Measurements from ENCODE around the gene CADM1.

Gene CADM1

DNA sequence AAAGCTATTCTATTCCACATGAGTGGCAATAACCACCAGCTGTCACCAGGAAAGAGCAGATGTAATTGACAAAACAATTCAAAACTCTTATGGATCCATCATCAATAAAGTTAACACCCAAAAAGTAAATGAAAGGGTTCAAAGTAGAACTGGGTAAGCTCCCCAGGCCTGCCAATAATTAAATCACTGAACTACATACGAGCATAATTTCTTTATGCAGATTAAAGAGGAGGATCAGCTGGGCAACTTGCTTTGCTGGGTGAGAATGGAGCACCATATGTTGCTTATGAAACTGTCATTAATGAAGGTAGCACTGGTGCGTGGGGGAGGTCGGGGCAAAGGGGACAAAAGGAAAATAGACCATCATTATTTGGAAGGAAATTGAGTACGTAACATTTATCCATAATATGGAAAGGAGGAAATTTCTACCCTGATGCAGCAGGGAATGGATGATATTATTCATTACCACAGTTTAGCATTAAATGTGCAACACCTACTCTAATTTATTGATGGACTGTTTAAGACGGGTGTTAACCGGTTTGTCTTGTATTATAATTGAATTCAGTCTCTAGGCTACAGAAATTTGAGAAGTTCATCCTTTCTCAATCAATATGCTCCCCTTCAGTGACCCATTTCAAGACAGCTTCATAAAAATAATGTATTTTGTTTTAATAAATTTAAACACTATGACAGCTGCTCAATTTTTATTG is 315.9 kb downstream of the CADM1 start:
- DNase-seq = no peak
- no peak for TF ChIP-seq POLR2A (IDR thresholded peaks at IDR 0.05; ENCODE audit: low read length)
- no peak for TF ChIP-seq GATA1 (IDR thresholded peaks at IDR 0.05; ENCODE audit: low read depth, low read length)

DNA sequence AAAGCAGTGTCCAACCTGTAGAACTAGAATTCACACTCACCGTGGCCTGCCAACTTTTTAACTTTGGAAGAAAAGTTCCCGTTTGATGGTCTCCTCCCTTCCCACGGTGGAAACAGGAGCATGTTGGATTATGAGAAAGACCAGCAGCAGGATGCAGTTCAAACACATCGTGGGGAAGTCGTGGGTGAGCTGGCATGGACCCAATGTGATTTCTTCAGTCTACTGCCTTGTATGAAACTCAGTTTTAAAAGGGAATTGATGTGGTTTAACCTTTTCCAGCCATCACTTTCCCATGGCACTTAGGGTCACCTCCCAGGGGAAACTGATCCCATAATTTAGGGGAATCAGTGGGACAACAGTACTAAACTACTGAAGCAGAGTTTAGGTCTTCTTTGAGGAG is 318.3 kb downstream of the CADM1 start:
- TF ChIP-seq POLR2A (IDR thresholded peaks at IDR 0.05; ENCODE audit: low read length) = no peak
- TF ChIP-seq GATA1 (IDR thresholded peaks at IDR 0.05; ENCODE audit: low read depth, low read length) = no peak
- DNase-seq = no peak

- no peak for DNase-seq
- TF ChIP-seq GATA1 (IDR thresholded peaks at IDR 0.05; ENCODE audit: low read depth, low read length) (no peak), POLR2A (IDR thresholded peaks at IDR 0.05; ENCODE audit: low read length) (no peak)
Measured at GRCh38 chr11:115185507-115185906, 318.7 kb downstream of the CADM1 start.

- TF ChIP-seq POLR2A (IDR thresholded peaks at IDR 0.05; ENCODE audit: low read length) = no peak
- TF ChIP-seq GATA1 (IDR thresholded peaks at IDR 0.05; ENCODE audit: low read depth, low read length) = no peak
- DNase-seq = no peak
Measured at GRCh38 chr11:115184901-115185300, 319.3 kb downstream of the CADM1 start.

GRCh38 chr11:115183830-115184229 is 320.4 kb downstream of the CADM1 start:
- TF ChIP-seq POLR2A (IDR thresholded peaks at IDR 0.05; ENCODE audit: low read length) = no peak
- TF ChIP-seq GATA1 (IDR thresholded peaks at IDR 0.05; ENCODE audit: low read depth, low read length) = no peak
- no peak for DNase-seq

DNA sequence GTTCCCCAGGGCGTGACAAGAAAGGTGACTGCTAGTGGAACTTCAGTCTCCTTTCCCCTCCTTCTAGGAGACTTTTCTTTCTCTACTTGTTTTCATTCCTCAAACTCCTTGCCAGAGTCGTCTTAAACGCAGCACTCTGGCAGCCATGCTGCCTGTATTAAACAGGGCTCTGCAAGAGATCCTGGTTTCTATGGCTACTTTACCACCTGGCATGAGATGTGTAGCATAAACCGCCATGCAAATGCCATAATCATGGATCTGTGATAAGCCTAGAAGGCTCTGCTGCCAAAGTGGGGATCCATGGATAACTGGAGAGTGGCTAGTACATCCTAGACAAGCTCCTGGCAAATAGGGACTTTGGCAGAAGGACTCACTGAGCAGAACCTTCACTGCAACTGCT is 321.1 kb downstream of the CADM1 start:
- TF ChIP-seq POLR2A (IDR thresholded peaks at IDR 0.05; ENCODE audit: low read length) = no peak
- no peak for TF ChIP-seq GATA1 (IDR thresholded peaks at IDR 0.05; ENCODE audit: low read depth, low read length)
- DNase-seq = no peak

DNA sequence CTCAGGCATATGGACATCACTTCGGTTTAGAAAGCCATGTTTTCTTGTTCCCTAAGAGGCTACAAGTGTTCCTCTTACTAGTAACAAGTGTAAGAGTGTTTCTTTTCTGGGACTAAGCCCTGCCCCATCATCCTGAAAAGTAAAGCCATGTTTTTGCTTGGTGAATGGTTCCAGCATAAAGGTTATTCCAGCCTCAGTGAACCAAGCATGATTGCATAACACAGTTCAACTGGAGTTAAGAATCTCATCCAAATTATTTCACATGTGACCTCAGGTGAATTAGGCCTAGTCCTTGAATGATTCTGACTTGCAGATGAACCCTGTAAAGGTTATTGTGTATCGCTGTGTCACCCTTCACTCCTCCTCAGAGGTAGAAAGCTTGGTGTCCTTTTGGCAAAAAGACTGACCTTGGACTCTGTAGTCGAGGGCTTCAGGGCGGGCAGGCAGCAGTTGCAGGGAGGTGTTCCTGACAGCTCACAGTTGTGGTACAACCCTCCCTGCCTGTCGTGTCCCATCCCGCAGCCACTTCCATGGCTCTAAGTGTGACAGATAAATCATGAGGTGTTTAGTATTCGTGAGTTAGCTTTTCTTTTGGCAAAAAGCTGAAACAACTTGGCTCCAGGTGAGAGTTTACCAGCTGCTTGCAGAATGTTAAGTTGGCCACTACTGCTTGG is 321.8 kb downstream of the CADM1 start:
- TF ChIP-seq POLR2A (IDR thresholded peaks at IDR 0.05; ENCODE audit: low read length) (no peak), GATA1 (IDR thresholded peaks at IDR 0.05; ENCODE audit: low read depth, low read length) (no peak)
- no peak for DNase-seq

- no peak for TF ChIP-seq POLR2A (IDR thresholded peaks at IDR 0.05; ENCODE audit: low read length)
- no peak for TF ChIP-seq GATA1 (IDR thresholded peaks at IDR 0.05; ENCODE audit: low read depth, low read length)
- no peak for DNase-seq
Measured at GRCh38 chr11:115181538-115181937, 322.7 kb downstream of the CADM1 start.

DNA sequence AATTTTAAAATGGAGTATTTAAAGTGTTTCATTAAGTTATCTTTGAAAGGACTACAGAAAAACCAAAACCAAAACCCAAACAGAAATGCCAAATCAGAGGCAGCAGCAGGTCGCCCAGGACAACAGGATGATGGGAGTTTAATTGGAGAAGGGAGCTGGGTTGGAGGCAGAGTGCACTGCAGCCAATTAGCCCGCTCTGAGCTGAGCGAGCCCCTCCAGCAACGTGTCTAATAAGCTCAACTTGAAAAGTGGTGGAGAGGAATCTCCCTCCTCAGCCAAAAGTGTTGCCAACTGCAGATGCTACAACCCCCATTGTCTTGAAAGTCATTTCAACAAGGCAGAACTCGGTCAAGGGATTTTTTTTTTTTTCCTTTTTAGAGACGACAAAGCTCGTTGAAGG is 323.9 kb downstream of the CADM1 start:
- no peak for TF ChIP-seq POLR2A (IDR thresholded peaks at IDR 0.05; ENCODE audit: low read length)
- no peak for DNase-seq

DNA sequence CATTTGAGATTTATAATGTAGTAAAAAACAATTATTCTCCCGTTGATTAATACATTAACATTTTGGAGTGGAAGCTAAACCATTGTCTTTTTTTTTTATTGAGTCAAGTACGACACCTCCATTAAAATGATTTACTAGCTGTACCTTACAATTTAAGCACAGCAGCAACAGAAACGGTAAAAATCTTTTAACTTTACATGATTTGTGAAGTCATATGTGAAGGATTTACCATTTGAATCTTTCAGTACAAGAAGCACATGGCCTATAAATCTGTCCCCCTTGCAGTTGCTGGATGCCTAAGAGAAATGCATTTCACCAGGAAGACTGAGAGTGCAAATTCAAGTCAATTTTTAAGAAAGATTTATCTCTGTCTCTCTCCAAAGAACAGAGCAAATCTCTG is 324.6 kb downstream of the CADM1 start:
- no peak for DNase-seq
- no peak for TF ChIP-seq GATA1 (IDR thresholded peaks at IDR 0.05; ENCODE audit: low read depth, low read length)
- TF ChIP-seq POLR2A (IDR thresholded peaks at IDR 0.05; ENCODE audit: low read length) = no peak

- DNase-seq = no peak
- no peak for TF ChIP-seq GATA1 (IDR thresholded peaks at IDR 0.05; ENCODE audit: low read depth, low read length)
- TF ChIP-seq POLR2A (IDR thresholded peaks at IDR 0.05; ENCODE audit: low read length) = no peak
Measured at GRCh38 chr11:115178705-115179104, 325.5 kb downstream of the CADM1 start.

DNA sequence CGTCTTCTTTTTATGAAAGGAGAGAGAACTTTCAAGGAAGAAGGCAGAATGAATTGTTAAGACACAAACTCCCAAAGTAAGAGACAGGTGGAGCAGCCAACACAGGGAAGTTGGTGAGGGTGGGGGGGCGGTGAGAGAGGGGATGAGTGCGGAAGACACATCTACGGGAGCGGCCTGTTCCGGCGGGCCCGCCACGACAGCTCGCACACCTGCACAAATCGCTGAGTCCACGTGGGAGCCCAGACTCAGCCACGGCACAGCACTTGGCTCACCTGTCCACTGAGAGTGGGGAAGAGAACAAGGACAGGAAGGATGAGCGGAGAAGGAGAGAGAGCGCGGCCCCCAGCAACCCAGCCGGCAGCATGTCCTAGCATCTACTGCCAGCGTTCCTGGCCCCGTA is 331.1 kb downstream of the CADM1 start:
- no peak for DNase-seq
- TF ChIP-seq GATA1 (IDR thresholded peaks at IDR 0.05; ENCODE audit: low read depth, low read length) (no peak), POLR2A (IDR thresholded peaks at IDR 0.05; ENCODE audit: low read length) (no peak)

DNA sequence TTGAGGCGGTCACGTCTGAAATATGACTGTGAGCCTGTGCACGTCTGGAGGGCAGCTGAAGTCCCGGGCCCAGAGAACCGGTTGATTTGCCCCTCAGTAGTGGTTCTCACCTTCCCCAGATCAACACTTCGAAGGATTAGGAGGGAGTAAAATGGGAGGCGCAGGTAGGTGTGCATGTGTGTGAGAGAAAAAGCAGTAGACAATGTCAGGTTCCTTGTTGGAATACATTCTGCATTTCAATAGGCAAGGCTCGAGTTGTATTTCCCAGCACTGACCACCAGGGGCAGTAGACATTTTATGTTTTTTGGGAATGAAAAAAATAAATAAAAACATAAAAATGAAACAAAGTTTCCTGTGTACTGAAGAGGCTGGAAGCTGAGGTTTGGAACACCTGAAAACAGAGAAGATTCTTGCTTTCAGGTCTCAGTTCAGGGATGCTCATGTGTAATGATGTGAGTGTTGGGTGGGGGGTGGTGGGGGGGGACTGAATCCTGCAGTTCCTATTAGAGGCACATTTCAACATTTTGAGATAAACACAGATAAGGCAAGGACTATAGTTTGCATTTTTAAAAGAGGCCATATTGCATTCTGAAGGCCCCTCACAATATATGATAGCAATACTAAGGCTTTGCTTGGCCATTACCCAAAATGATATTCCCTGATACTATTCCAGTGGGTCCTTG is 333.9 kb downstream of the CADM1 start:
- no peak for TF ChIP-seq POLR2A (IDR thresholded peaks at IDR 0.05; ENCODE audit: low read length)
- TF ChIP-seq GATA1 (IDR thresholded peaks at IDR 0.05; ENCODE audit: low read depth, low read length) = no peak
- peak in 1 of 2 experiments; percentile 34 for DNase-seq

- no peak for DNase-seq
- no peak for TF ChIP-seq POLR2A (IDR thresholded peaks at IDR 0.05; ENCODE audit: low read length)
- TF ChIP-seq GATA1 (IDR thresholded peaks at IDR 0.05; ENCODE audit: low read depth, low read length) = no peak
Measured at GRCh38 chr11:115169251-115169650, 335.0 kb downstream of the CADM1 start.

DNA sequence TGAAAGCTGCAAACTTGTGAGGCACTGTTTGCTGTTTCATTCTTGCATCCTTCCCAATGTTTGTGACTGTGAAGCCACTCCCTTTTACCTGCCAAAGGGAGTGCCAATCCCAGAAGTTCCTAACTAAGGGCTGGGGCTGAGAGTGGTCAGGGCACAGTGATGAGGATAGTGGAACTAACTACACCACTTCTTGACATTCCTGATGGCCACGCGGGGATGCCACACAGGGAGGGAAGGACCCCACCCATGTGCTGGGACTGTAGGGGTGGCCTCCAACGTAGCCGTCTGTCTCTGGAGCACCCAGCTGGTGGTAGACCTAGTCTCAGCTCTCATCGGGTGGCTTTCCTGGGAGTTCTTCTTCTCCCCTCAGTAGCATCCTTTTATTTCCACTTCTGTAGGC is 335.5 kb downstream of the CADM1 start:
- DNase-seq = no peak
- TF ChIP-seq POLR2A (IDR thresholded peaks at IDR 0.05; ENCODE audit: low read length) (no peak), GATA1 (IDR thresholded peaks at IDR 0.05; ENCODE audit: low read depth, low read length) (no peak)
